KBM-7 (cell line): ENCODE results near the gene SLC7A4.
A peak's percentile ranks its signal among the peaks of the same experiment; 100 is the strongest.

Experiments used
- DNase-seq: peaks from one replicate; pipeline ENCODE4 v3.0.0-alpha.2; 2015
- in situ Hi-C: fragments of 300-500 bp; cut with MboI; formaldehyde crosslinking; loops from 2 replicates; pipeline ENCODE4 v1.14.3; 2020; ENCODE audit warnings: low sequenced_read_pairs, low pct_unique_long_range_greater_than_20kb, mixed read lengths

Gene SLC7A4

GRCh38 chr22:20993304-20994127 is 38.8 kb downstream of the SLC7A4 start:
- DNase-seq, result no peak
- in situ Hi-C loops, result no loop called here

- no peak for DNase-seq
- in situ Hi-C loops, result no loop called here
Observed at GRCh38 chr22:20992456-20993303, 39.7 kb downstream of the SLC7A4 start.

GRCh38 chr22:20992056-20992442 is 40.3 kb downstream of the SLC7A4 start:
- no peak for DNase-seq
- in situ Hi-C loops, result no loop called here

- no peak for DNase-seq
- in situ Hi-C loops, result no loop called here
Observed at GRCh38 chr22:20991252-20992055, 40.9 kb downstream of the SLC7A4 start.

GRCh38 chr22:20990184-20991180 is 41.9 kb downstream of the SLC7A4 start:
- in situ Hi-C loops, result no loop called here
- no peak for DNase-seq

DNA sequence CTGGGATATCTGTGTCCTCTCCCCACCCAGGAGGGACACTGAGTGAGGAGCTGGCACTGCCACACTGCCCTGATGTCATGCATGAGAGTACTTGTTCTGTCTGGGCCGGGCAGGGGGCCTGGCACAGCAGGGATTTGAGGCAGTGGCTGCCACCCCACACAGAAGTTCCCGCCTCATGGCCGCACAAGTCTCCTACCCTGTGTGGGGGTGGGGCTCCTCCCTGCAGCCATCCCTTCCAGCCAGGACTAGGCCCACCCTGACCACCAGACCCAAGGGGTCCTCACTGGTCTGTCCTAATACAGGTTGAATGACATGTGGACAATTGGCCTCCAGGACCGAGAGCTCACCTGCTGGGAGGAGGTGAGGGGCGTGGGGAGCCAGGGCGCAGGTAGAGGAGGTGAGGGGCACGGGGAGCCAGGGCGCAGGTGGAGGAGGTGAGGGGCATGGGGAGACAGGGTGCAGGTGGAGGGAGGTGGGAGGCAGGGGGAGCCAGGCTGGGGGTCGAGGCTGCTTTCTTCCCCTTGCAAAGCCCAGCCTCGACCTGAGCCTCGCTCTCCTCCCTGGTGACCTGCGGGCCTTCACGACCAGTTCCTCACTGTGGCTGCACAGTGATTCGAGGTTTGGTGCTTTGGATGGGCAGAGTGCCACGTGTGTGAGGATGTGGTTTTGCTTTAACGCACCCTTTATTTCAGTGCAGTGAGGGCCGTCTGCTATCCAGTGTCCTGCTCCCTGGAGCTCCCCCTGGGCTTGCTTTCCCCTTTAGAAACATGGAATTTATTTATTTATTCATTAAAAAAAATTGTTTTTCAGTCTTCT is 42.8 kb downstream of the SLC7A4 start:
- DNase-seq, result no peak
- in situ Hi-C loops, result no loop called here

- in situ Hi-C loops, result no loop called here
- DNase-seq, result no peak
Observed at GRCh38 chr22:20988573-20989322, 43.6 kb downstream of the SLC7A4 start.

DNA sequence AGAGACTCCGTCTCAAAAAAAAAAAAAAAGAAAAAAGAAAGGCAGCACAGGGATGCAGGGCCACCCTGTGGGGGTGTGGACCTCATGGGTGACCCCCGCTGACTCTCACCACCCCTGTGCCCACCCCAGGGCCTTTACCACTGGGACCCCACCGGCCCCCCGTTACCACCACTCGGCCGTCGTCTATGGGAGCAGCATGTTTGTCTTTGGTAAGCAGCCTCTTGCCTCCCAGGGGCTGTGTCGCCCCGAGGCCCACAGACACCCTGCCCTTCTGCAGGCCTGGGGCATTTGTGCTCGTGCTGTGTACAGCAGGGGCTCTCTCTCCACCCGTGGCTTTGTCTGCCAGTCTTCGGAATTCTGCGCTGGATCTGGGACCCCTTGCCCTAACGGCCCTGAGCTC is 45.0 kb downstream of the SLC7A4 start:
- DNase-seq, result no peak
- in situ Hi-C loops, result no loop called here

GRCh38 chr22:20986365-20986764 is 46.0 kb downstream of the SLC7A4 start:
- in situ Hi-C loops, result no loop called here
- DNase-seq, result no peak

DNA sequence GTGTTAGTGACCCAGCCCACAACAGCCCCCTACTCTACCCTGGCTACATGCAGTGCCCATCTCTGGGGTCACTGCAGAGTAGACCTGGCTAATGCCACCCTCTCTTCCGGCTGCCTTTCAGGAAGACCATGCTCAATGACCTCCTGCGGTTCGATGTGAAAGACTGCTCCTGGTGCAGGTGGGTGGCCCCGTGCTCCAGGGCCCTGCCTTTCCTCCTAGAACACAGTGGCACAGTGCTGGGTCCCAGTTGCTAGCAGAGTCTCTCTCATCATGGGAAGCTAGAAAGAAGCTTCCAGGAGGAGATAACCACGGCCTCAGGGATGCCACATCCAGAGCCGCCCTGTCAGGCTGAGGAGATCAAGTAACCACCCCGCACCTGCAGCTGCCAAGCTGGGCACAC is 46.6 kb downstream of the SLC7A4 start:
- in situ Hi-C loops, result no loop called here
- no peak for DNase-seq

GRCh38 chr22:20983081-20983771 is 49.1 kb downstream of the SLC7A4 start:
- no peak for DNase-seq
- in situ Hi-C loops, result no loop called here

- in situ Hi-C loops, result no loop called here
- DNase-seq, result no peak
Observed at GRCh38 chr22:20982563-20982882, 49.8 kb downstream of the SLC7A4 start.

- peak; percentile 86 for DNase-seq
- in situ Hi-C loops, result no loop called here
Observed at GRCh38 chr22:20981787-20982562, 50.4 kb downstream of the SLC7A4 start, which contains the start of gene LZTR1. Gene LZTR1 (plus strand): TSS chr22:20982297. CDS start chr22:20982372, 75 bp downstream.

DNA sequence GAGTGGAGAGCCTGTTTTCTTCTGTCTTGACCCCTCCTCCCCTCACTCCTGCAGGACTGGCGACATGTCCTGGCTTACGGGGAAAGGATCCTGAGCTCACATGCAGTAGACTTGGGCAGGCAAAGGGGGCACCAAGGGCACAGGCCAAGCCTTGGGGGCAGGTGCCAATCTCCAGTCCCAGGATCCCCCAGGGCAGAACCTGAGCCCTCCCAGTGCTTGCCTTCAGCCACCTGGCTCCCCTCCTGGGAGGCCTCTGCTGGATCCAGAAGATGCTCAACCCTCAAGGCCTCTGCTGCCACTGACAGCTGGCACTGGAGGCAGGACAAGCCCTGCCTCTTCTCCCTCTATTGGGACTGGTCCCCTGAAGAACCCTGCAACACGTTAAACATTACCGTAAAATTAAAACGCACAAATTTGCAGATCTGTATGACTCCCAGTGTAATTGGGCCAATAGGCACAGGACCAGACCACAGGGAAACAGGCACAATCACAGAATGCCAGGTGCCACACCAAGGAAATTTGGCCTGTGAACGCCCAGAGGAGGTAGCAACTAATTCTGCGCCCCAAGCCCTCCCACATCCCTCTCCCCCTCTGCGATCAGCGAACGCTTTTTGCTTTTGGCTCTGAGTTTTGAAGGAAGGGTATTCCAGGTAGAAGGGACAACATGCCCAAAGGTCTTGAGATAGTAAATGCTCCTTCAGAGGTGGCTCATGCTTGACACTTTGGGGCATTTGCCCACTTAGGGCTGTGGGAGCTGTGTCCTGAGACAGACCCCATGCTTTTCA is 51.2 kb downstream of the SLC7A4 start:
- in situ Hi-C loops, result no loop called here
- DNase-seq, result no peak

GRCh38 chr22:20980523-20980922 is 51.8 kb downstream of the SLC7A4 start:
- no peak for DNase-seq
- in situ Hi-C loops, result no loop called here
